Gastroesophageal sphincter (tissue), 4 donors: Measurements from ENCODE around the gene CENPK. TPM values are rescaled to one million over a fixed set of nuclear protein-coding genes. Genes with fewer than 3 reads are reported as not detected.

Experiments
- ATAC-seq: fragments of 150-250 bp; one replicate; pipeline ENCODE4 v1.9.1; 2016; ENCODE audit warnings: mild to moderate bottlenecking, moderate library complexity
- H3K27ac ChIP-seq, 4 donors: fragments of 200-600 bp; sonication (generic) in 3 of 4; 1 replicate in 3 of 4; 2 replicates in 1 of 4; pipeline ENCODE4 v1.5.1; 2016 to 2019
- H3K27me3 ChIP-seq: fragments of 200-600 bp; sonication (generic); one replicate; pipeline ENCODE4 v1.5.1; 2019
- H3K36me3 ChIP-seq, 2 donors: fragments of 200-600 bp; sonication (generic); one replicate each; pipeline ENCODE4 v1.5.1; 2019; ENCODE audit warnings: control low read depth in 1 of 2
- H3K4me1 ChIP-seq, 3 donors: fragments of 200-600 bp; sonication (generic); 1 replicate in 2 of 3; 2 replicates in 1 of 3; pipeline ENCODE4 v1.5.1; 2016 to 2019; ENCODE audit warnings: control low read depth in 2 of 3
- H3K4me3 ChIP-seq, 2 donors: fragments of 200-600 bp; sonication (generic); one replicate each; pipeline ENCODE4 v1.5.1; 2019; ENCODE audit warnings: mild to moderate bottlenecking in 1 of 2, moderate library complexity in 1 of 2
- H3K9me3 ChIP-seq, 3 donors: fragments of 200-600 bp; sonication (generic); one replicate each; pipeline ENCODE4 v1.5.1; 2017 to 2019; ENCODE audit warnings: control low read depth in 2 of 3
- CTCF ChIP-seq, 4 experiments: fragments of 200-600 bp in 2 of 4; fragments of 450-650 bp in 2 of 4; sonication (generic) in 1 of 4; IDR thresholded peaks; one replicate each; pipeline ENCODE4 v1.5.1; 2017 to 2019; ENCODE audit warnings: antibody characterized with exemption in 4 of 4, mild to moderate bottlenecking in 2 of 4, moderate library complexity in 2 of 4
- EP300 ChIP-seq: sonication (generic); formaldehyde crosslinking; IDR thresholded peaks from one replicate; pipeline ENCODE4 v1.6.1; 2017; ENCODE audit warnings: antibody characterized with exemption, mild to moderate bottlenecking
- POLR2A ChIP-seq, 2 donors: fragments of 450-650 bp; IDR thresholded peaks; one replicate each; pipeline ENCODE4 v1.6.1; 2017; ENCODE audit warnings: antibody characterized with exemption in 2 of 2, mild to moderate bottlenecking in 2 of 2, moderate library complexity in 1 of 2
- POLR2AphosphoS5 ChIP-seq: sonication (generic); formaldehyde crosslinking; IDR thresholded peaks from one replicate; pipeline ENCODE4 v1.6.1; 2017; ENCODE audit warnings: antibody characterized with exemption
- WGBS, 2 donors: methylation state at CpG; one replicate each; pipeline ENCODE4 v1.1.5; 2018; ENCODE audit warnings: low coverage in 1 of 2; 5-methylcytosine and 5-hydroxymethylcytosine counted together
- total RNA-seq, 4 donors: library from RNA; depleted of rRNA; stranded (reverse); fragments of >200 nt; gene quantifications; one replicate each; pipeline ENCODE4 v1.1.0, GENCODE V29; 2016

CENPK gene
- total RNA-seq, 4 donors from 2014 or later: 0.45 to 0.81 TPM; not detected in 2

- no peak for ATAC-seq
- WGBS, 2 donors: 73 to 93% methylated on average over 1 of the region's 1 CpG
- TF ChIP-seq EP300: no peak
- no peak for TF ChIP-seq POLR2AphosphoS5
- TF ChIP-seq CTCF (IDR thresholded peaks at IDR 0.05): no peak
- TF ChIP-seq POLR2A (IDR thresholded peaks at IDR 0.05): no peak
Measured at GRCh38 chr5:65478336-65478735, 84.6 kb downstream of the CENPK start.

GRCh38 chr5:65475895-65476294, 87.1 kb downstream of the CENPK start:
- TF ChIP-seq EP300: no peak
- TF ChIP-seq POLR2A (IDR thresholded peaks at IDR 0.05): no peak
- no peak for TF ChIP-seq CTCF (IDR thresholded peaks at IDR 0.05)
- ATAC-seq: no peak
- Histone ChIP-seq H3K4me1 (peaks cover 0 to 21% (median 6%) of the 10 kb centered on the region in 3 donors), H3K27me3 (no peaks in the 10 kb centered on the region), H3K9me3 (no peaks in the 10 kb centered on the region), H3K4me3 (no peak overlapping the region), H3K27ac (no peak overlapping the region), H3K36me3 (no peaks in the 10 kb centered on the region)
- 69% methylated on average over 1 of the region's 1 CpG; no CpG with 5 or more reads in 1 of the 2 donors for WGBS, 2 donors

More at GRCh38 chr5:65478336-65478735, 84.6 kb downstream of the CENPK start:
- H3K4me3 ChIP-seq: no peak overlapping the region
- no peaks in the 10 kb centered on the region for H3K27me3 ChIP-seq
- no peaks in the 10 kb centered on the region for H3K36me3 ChIP-seq
- no peaks in the 10 kb centered on the region for H3K9me3 ChIP-seq
- peaks cover 0 to 30% (median 6%) of the 10 kb centered on the region in 3 donors for H3K4me1 ChIP-seq
- no peak overlapping the region for H3K27ac ChIP-seq

GRCh38 chr5:65475336-65475735, 87.6 kb downstream of the CENPK start:
- Histone ChIP-seq H3K27me3 (no peaks in the 10 kb centered on the region), H3K27ac (no peak overlapping the region), H3K9me3 (no peaks in the 10 kb centered on the region), H3K4me3 (no peak overlapping the region), H3K4me1 (peaks cover 0 to 16% (median 6%) of the 10 kb centered on the region in 3 donors), H3K36me3 (no peaks in the 10 kb centered on the region)
- ATAC-seq: no peak
- no peak for TF ChIP-seq POLR2AphosphoS5
- TF ChIP-seq CTCF (IDR thresholded peaks at IDR 0.05): no peak
- TF ChIP-seq POLR2A (IDR thresholded peaks at IDR 0.05): no peak
- TF ChIP-seq EP300: no peak
- 68 to 81% methylated on average over 4 of the region's 4 CpGs for WGBS, 2 donors

GRCh38 chr5:65474130-65474711, 88.7 kb downstream of the CENPK start:
- H3K27me3 ChIP-seq: no peaks in the 10 kb centered on the region
- peaks cover 0 to 6% (median 0%) of the 10 kb centered on the region in 3 donors for H3K4me1 ChIP-seq
- H3K27ac ChIP-seq: no peak overlapping the region
- no peaks in the 10 kb centered on the region for H3K36me3 ChIP-seq
- no peak overlapping the region for H3K4me3 ChIP-seq
- 64 to 75% methylated on average over 3 of the region's 3 CpGs for WGBS, 2 donors
- H3K9me3 ChIP-seq: no peaks in the 10 kb centered on the region
- TF ChIP-seq CTCF (IDR thresholded peaks at IDR 0.05) (no peak), POLR2AphosphoS5 (no peak), POLR2A (IDR thresholded peaks at IDR 0.05) (no peak), EP300 (no peak)
- ATAC-seq: no peak

- Histone ChIP-seq H3K36me3 (no peaks in the 10 kb centered on the region), H3K4me1 (no peaks in the 10 kb centered on the region), H3K27ac (no peak overlapping the region), H3K27me3 (no peaks in the 10 kb centered on the region), H3K9me3 (no peaks in the 10 kb centered on the region), H3K4me3 (no peak overlapping the region)
- TF ChIP-seq CTCF (IDR thresholded peaks at IDR 0.05) (no peak), POLR2A (IDR thresholded peaks at IDR 0.05) (no peak), EP300 (no peak), POLR2AphosphoS5 (no peak)
- WGBS, 2 donors: 71 to 85% methylated on average over 3 of the region's 3 CpGs
- no peak for ATAC-seq
Measured at GRCh38 chr5:65468633-65469032, 94.3 kb downstream of the CENPK start.
